GM20000 (cell line): ENCODE measurements around the gene STX8.

Source experiments
- DNase-seq: peaks from one replicate; pipeline ENCODE4 v3.0.0; 2012; ENCODE audit warnings: low spot score
- TF ChIP-seq, protein P1 (sequence below): IDR thresholded peaks from 2 replicates; pipeline ENCODE4 v1.5.1; 2012; ENCODE audit warnings: mild to moderate bottlenecking, control low read depth; ENCODE audit errors: extremely low read depth, missing control alignments

The STX8 gene

DNA sequence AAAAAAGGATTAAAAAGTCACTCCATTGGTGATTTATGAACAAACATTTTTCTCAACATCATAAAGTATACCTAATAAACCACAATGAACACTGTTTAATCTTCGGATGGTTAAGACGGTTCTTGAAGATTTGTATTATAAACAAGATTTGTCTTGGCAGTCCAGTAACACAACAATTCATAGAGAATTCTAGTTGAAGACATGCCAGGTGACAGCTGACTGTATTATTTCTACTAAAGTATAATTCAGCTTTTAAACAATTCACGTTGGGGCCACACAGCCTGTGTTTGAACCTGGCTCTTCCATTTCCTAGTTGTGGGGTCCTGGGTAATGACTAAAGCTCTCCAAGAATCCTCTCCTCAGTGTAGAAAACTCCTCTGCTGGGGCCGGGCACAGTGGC lies 22.0 kb downstream of the STX8 start:
- no peak for DNase-seq
- TF ChIP-seq, protein P1, sequence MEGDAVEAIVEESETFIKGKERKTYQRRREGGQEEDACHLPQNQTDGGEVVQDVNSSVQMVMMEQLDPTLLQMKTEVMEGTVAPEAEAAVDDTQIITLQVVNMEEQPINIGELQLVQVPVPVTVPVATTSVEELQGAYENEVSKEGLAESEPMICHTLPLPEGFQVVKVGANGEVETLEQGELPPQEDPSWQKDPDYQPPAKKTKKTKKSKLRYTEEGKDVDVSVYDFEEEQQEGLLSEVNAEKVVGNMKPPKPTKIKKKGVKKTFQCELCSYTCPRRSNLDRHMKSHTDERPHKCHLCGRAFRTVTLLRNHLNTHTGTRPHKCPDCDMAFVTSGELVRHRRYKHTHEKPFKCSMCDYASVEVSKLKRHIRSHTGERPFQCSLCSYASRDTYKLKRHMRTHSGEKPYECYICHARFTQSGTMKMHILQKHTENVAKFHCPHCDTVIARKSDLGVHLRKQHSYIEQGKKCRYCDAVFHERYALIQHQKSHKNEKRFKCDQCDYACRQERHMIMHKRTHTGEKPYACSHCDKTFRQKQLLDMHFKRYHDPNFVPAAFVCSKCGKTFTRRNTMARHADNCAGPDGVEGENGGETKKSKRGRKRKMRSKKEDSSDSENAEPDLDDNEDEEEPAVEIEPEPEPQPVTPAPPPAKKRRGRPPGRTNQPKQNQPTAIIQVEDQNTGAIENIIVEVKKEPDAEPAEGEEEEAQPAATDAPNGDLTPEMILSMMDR: no peak

GRCh38 chr17:9553181-9553580 lies 22.4 kb downstream of the STX8 start:
- no peak for DNase-seq
- TF ChIP-seq, protein P1: no peak

GRCh38 chr17:9549215-9549614 lies 26.4 kb downstream of the STX8 start:
- TF ChIP-seq, protein P1: no peak
- no peak for DNase-seq

GRCh38 chr17:9544221-9544620 lies 31.4 kb downstream of the STX8 start:
- TF ChIP-seq, protein P1: no peak
- no peak for DNase-seq

DNA sequence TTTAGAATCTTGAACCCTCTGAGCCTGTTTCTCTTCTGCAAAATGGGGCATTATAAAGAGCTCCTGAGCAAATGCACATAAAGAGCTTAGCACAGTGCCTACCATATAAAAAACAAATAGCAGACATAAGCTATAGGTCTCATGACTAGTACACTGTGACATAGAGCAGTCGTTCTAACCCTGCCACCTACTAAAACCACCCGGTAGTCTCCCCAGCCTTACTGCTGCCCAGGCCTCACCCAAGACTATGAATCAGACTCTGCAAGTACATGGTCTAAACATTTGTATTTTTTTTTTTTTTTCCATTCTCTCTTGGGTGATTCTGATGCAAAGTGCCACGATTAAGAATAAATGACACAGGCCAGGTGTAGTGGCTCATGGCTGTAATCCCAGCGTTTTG lies 33.9 kb downstream of the STX8 start:
- no peak for DNase-seq
- TF ChIP-seq, protein P1: no peak

- no peak for DNase-seq
Measured at GRCh38 chr17:9538626-9539025, 37.0 kb downstream of the STX8 start.

GRCh38 chr17:9537177-9537776 lies 38.3 kb downstream of the STX8 start:
- no peak for DNase-seq
- TF ChIP-seq, protein P1: no peak

More at GRCh38 chr17:9538626-9539025, 37.0 kb downstream of the STX8 start:
- TF ChIP-seq, protein P1: no peak
